Heart right ventricle (tissue), 16 donors: ENCODE measurements around the gene CHST11. TPM values are rescaled to one million over a fixed set of nuclear protein-coding genes. Genes with fewer than 3 reads are reported as not detected.

ENCODE experiments used
- ATAC-seq, 8 donors: fragments of 200-7000 bp; cut with Tn5 transposase; one replicate each; pipeline ENCODE4 v1.9.1; 2020; ENCODE audit warnings: mild to moderate bottlenecking in 8 of 8, moderate library complexity in 8 of 8, moderate number of reproducible peaks in 1 of 8
- DNase-seq, 2 donors: peaks; one replicate each; pipeline ENCODE4 v3.0.0-alpha.2; 2020
- H3K27ac ChIP-seq, 10 donors: fragments of 200-600 bp; sonication (generic) in 2 of 10; one replicate each; pipeline versions ENCODE4 v1.5.0 to v1.8.0; 2020 to 2022; ENCODE audit warnings: mild to moderate bottlenecking in 3 of 10
- H3K27me3 ChIP-seq, 7 donors: fragments of 200-600 bp; one replicate each; pipeline ENCODE4 v1.8.0; 2021 to 2022; ENCODE audit warnings: mild to moderate bottlenecking in 2 of 7
- H3K36me3 ChIP-seq, 9 donors: fragments of 200-600 bp; sonication (generic) in 1 of 9; one replicate each; pipeline versions ENCODE4 v1.5.0 to v1.8.0; 2020 to 2022; ENCODE audit warnings: mild to moderate bottlenecking in 2 of 9
- H3K4me1 ChIP-seq, 9 donors: fragments of 200-600 bp; sonication (generic) in 1 of 9; one replicate each; pipeline versions ENCODE4 v1.5.0 to v1.8.0; 2020 to 2022; ENCODE audit warnings: mild to moderate bottlenecking in 4 of 9
- H3K4me3 ChIP-seq, 10 donors: fragments of 200-600 bp; sonication (generic) in 2 of 10; one replicate each; pipeline versions ENCODE4 v1.5.0 to v1.8.0; 2020 to 2022; ENCODE audit warnings: mild to moderate bottlenecking in 7 of 10, moderate library complexity in 2 of 10
- H3K9me3 ChIP-seq, 11 donors: fragments of 200-600 bp in 10 of 11; sonication (generic) in 2 of 11; one replicate each; pipeline versions ENCODE4 v1.5.0 to v1.8.0; 2013 to 2022; ENCODE audit warnings: mild to moderate bottlenecking in 2 of 11, control low read depth in 1 of 11, moderate library complexity in 1 of 11
- WGBS, 2 donors: extraction: QIAGEN DNeasy Blood & Tissue Kit; methylation state at CpG; one replicate each; pipeline ENCODE4 v1.1.7; 2013; ENCODE audit warnings: inconsistent platforms in 1 of 2; 5-methylcytosine and 5-hydroxymethylcytosine counted together
- intact Hi-C, 10 donors: fragments of 100-400 bp; cut with DNase I; formaldehyde crosslinking; loops; one replicate each; pipeline versions ENCODE4 v1.11.1 to v1.14.2; 2022
- polyA plus RNA-seq, 2 donors: library from polyadenylated mRNA; stranded (reverse); fragments of 200-250 nt; gene quantifications; one replicate each; pipeline ENCODE4 v1.2.3, GENCODE V29; 2013
- total RNA-seq, 10 donors: library from RNA; stranded (reverse); fragmentation: NEBNext Ultra II Directional in 3 of 10; extraction: Animal tissue kit (Norgen Biotek cat#: 25700) in 3 of 10; gene quantifications; one replicate each; pipeline versions ENCODE4 v1.2.1 to v1.2.4, GENCODE V29; 2021 to 2023
- TF ChIP-seq, protein P1 (sequence below), 9 donors: fragments of 200-600 bp; sonication (generic) in 2 of 9; IDR thresholded peaks; one replicate each; pipeline versions ENCODE4 v1.5.0 to v1.8.0; 2021 to 2022; ENCODE audit warnings: antibody characterized with exemption in 9 of 9, mild to moderate bottlenecking in 5 of 9, moderate library complexity in 1 of 9
- donor health status: Arrhythmogenic right ventricular cardiomyopathy.
- donor health status: ischemic (EF 13 %, LVEDD 7.1; RV severe dilation, severe dysfunction).
- donor health status: healthy with polysubstance abuse.
- donor health status: DM: no; HTN: yes; CAD: no.
- donor health status: DM: no; HTN: no; CAD: no.
- donor health status: ischemic (EF 25% LVEDD 6.9; RV normal size, moderate dysfunction).
- donor health status: ischemic (EF 25% LVEDD 5.7; RV mildly dilated, moderate dysfunction).
- donor health status: healthy.
- donor health status: DM: yes; HTN: yes; CAD: no.
- donor health status: Ischemic cardiomyopathy.
- donor health status: ischemic (EF 35%, LVEDD 5.7; RV mildly dilated, moderate dysfunction).
- donor health status: nonischemic (EF 11% LVEDD 7.7; RV severe dilation, severe dysfunction).
- donor health status: DM: yes; HTN: yes; CAD: no.
- donor health status: PGD.
- donor health status: ischemic (EF 29% LVEDD 5.4; RV normal size, mild dysfunction).
- donor health status: nonischemic (EF 23%, LVEDD 6.1; RV moderate dilation, normal function).

CHST11 gene
- total and polyA plus RNA-seq, 12 donors: 1.1 to 12.7 (median 4.3) TPM

GRCh38 chr12:104734541-104735095 lies 277.9 kb downstream of the CHST11 start:
- TF ChIP-seq, protein P1, sequence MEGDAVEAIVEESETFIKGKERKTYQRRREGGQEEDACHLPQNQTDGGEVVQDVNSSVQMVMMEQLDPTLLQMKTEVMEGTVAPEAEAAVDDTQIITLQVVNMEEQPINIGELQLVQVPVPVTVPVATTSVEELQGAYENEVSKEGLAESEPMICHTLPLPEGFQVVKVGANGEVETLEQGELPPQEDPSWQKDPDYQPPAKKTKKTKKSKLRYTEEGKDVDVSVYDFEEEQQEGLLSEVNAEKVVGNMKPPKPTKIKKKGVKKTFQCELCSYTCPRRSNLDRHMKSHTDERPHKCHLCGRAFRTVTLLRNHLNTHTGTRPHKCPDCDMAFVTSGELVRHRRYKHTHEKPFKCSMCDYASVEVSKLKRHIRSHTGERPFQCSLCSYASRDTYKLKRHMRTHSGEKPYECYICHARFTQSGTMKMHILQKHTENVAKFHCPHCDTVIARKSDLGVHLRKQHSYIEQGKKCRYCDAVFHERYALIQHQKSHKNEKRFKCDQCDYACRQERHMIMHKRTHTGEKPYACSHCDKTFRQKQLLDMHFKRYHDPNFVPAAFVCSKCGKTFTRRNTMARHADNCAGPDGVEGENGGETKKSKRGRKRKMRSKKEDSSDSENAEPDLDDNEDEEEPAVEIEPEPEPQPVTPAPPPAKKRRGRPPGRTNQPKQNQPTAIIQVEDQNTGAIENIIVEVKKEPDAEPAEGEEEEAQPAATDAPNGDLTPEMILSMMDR (IDR thresholded peaks at IDR 0.05): no peak
- no peak overlapping the region for H3K27ac ChIP-seq
- no peak overlapping the region for H3K4me3 ChIP-seq
- H3K36me3 ChIP-seq: no peaks in the 10 kb centered on the region
- ATAC-seq: no peak
- no peak for DNase-seq
- H3K27me3 ChIP-seq: no peaks in the 10 kb centered on the region
- intact Hi-C loops: loop anchor here in 3 of 10 donors (5.0 to 10.0 kb wide), 3 partner anchors 138 to 350 kb away; no protein-coding TSS in a partner anchor
- H3K9me3 ChIP-seq: no peaks in the 10 kb centered on the region
- WGBS, 2 donors: 88 to 91% methylated on average over 6 of the region's 6 CpGs
- peaks cover 0 to 47% (median 0%) of the 10 kb centered on the region in 9 donors for H3K4me1 ChIP-seq

GRCh38 chr12:104735801-104736200 lies 279.1 kb downstream of the CHST11 start:
- Histone ChIP-seq H3K36me3 (no peaks in the 10 kb centered on the region), H3K27me3 (no peaks in the 10 kb centered on the region), H3K27ac (no peak overlapping the region), H3K4me1 (peaks cover 0 to 59% (median 0%) of the 10 kb centered on the region in 9 donors), H3K4me3 (no peak overlapping the region), H3K9me3 (no peaks in the 10 kb centered on the region)
- DNase-seq: no peak
- WGBS, 2 donors: 66 to 85% methylated on average over 5 of the region's 5 CpGs
- intact Hi-C loops: loop anchor here in 2 of 10 donors (10.0 kb wide), 2 partner anchors 139 to 351 kb away; no protein-coding TSS in a partner anchor
- no peak for ATAC-seq
- TF ChIP-seq, protein P1 (IDR thresholded peaks at IDR 0.05): no peak

- H3K27ac ChIP-seq: no peak overlapping the region
- no peaks in the 10 kb centered on the region for H3K36me3 ChIP-seq
- peaks cover 0 to 64% (median 0%) of the 10 kb centered on the region in 9 donors for H3K4me1 ChIP-seq
- WGBS, 2 donors: 80 to 83% methylated on average over 6 of the region's 6 CpGs
- H3K4me3 ChIP-seq: no peak overlapping the region
- TF ChIP-seq, protein P1 (IDR thresholded peaks at IDR 0.05): no peak
- intact Hi-C loops: loop anchor here in 2 of 10 donors (10.0 kb wide), 2 partner anchors 138 to 352 kb away; no protein-coding TSS in a partner anchor
- no peaks in the 10 kb centered on the region for H3K9me3 ChIP-seq
- ATAC-seq (no peak), DNase-seq (no peak)
- no peaks in the 10 kb centered on the region for H3K27me3 ChIP-seq
Observed at GRCh38 chr12:104736307-104736706, 279.6 kb downstream of the CHST11 start.

GRCh38 chr12:104737113-104737512 lies 280.4 kb downstream of the CHST11 start:
- WGBS, 2 donors: 79 to 81% methylated on average over 7 of the region's 7 CpGs

More at GRCh38 chr12:104737113-104737512, 280.4 kb downstream of the CHST11 start:
- H3K9me3 ChIP-seq: no peaks in the 10 kb centered on the region
- TF ChIP-seq, protein P1 (IDR thresholded peaks at IDR 0.05): no peak
- peaks cover 0 to 72% (median 4%) of the 10 kb centered on the region in 9 donors for H3K4me1 ChIP-seq
- H3K27ac ChIP-seq: no peak overlapping the region
- H3K27me3 ChIP-seq: no peaks in the 10 kb centered on the region
- H3K4me3 ChIP-seq: no peak overlapping the region
- no peaks in the 10 kb centered on the region for H3K36me3 ChIP-seq
- DNase-seq: no peak
- ATAC-seq: no peak
- intact Hi-C loops: loop anchor here in 2 of 10 donors (10.0 kb wide), 2 partner anchors 138 to 352 kb away; no protein-coding TSS in a partner anchor
